ENCODE data around the gene TTLL4.

- TF ChIP-seq CTCF (conservative IDR thresholded peaks at IDR 0.05) = no peak
- no peak for TF ChIP-seq EZH2 (IDR thresholded peaks at IDR 0.05; ENCODE audit: low read depth)
Measured at GRCh38 chr2:218703341-218703740, 7.3 kb upstream of the TTLL4 start.
